Parathyroid adenoma (tissue), 2 donors: ENCODE measurements around the gene MSH6.

Experiments
- H2AFZ ChIP-seq: fragments of 300-600 bp; sonication (generic); one replicate; pipeline ENCODE4 v1.7.0; 2017; ENCODE audit warnings: antibody characterized with exemption, mild to moderate bottlenecking
- H3K27ac ChIP-seq: fragments of 300-600 bp; sonication (generic); one replicate; pipeline ENCODE4 v1.7.0; 2017
- H3K27me3 ChIP-seq: fragments of 300-600 bp; sonication (generic); one replicate; pipeline ENCODE4 v1.7.0; 2017; ENCODE audit warnings: low read length; ENCODE audit not compliant: control insufficient read depth, insufficient read depth
- H3K36me3 ChIP-seq: fragments of 300-600 bp; sonication (generic); one replicate; pipeline ENCODE4 v1.7.0; 2017; ENCODE audit warnings: low read length; ENCODE audit not compliant: control insufficient read depth, insufficient read depth
- H3K4me1 ChIP-seq: fragments of 300-600 bp; sonication (generic); one replicate; pipeline ENCODE4 v1.7.0; 2017; ENCODE audit warnings: control low read depth
- H3K4me2 ChIP-seq: fragments of 300-600 bp; sonication (generic); one replicate; pipeline ENCODE4 v1.7.0; 2017; ENCODE audit warnings: low read length
- H3K4me3 ChIP-seq: fragments of 300-600 bp; sonication (generic); one replicate; pipeline ENCODE4 v1.7.0; 2017; ENCODE audit warnings: low read depth, low read length
- H3K79me2 ChIP-seq: fragments of 300-600 bp; sonication (generic); one replicate; pipeline ENCODE4 v1.7.0; 2017; ENCODE audit warnings: control low read depth
- H3K9ac ChIP-seq: fragments of 300-600 bp; sonication (generic); one replicate; pipeline ENCODE4 v1.7.0; 2017; ENCODE audit warnings: mild to moderate bottlenecking
- H3K9me3 ChIP-seq: fragments of 300-600 bp; sonication (generic); one replicate; pipeline ENCODE4 v1.7.0; 2017; ENCODE audit warnings: low read length; ENCODE audit not compliant: control insufficient read depth
- TF ChIP-seq, protein P1 (sequence below): fragments of 300-600 bp; sonication (generic); IDR thresholded peaks from one replicate; pipeline ENCODE4 v1.7.0; 2017; ENCODE audit warnings: antibody characterized with exemption, mild to moderate bottlenecking
- donor health status: primary hyperparathyroidism.

Gene MSH6

DNA sequence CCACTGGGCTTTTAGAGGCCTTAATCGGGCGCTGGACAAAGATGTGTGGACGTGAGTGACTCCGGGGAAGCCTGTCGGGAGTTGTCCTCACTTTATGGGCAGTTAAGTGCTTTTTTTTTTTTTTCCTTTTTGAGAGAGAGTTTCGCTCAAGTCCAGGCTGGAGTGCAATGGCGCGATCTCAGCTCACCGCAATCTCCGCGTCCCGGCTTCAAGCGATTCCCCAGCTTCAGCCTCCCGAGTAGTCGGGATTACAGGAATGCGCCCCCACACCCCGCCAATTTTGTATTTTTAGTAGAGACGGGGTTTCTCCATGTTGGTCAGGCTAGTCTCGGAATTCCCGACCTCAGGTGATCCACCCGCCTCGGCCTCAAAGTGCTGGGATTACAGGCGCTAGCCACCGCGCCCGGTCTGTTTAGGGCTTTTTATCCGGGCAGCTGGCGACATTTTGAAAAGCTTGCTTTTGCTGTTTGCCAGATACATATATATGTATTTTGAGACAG, 1.5 kb downstream of the MSH6 start:
- Histone ChIP-seq H3K27ac (no peak overlapping the region), H3K4me2 (peak overlapping the region; percentile 61), H3K4me3 (peak overlapping the region; percentile 84), H3K79me2 (peaks cover 29% of the 10 kb centered on the region), H3K36me3 (no peaks in the 10 kb centered on the region), H2AFZ (peak overlapping the region; percentile 54), H3K9ac (no peak overlapping the region), H3K4me1 (peaks cover 6% of the 10 kb centered on the region), H3K9me3 (no peaks in the 10 kb centered on the region), H3K27me3 (no peaks in the 10 kb centered on the region)
- TF ChIP-seq, protein P1, sequence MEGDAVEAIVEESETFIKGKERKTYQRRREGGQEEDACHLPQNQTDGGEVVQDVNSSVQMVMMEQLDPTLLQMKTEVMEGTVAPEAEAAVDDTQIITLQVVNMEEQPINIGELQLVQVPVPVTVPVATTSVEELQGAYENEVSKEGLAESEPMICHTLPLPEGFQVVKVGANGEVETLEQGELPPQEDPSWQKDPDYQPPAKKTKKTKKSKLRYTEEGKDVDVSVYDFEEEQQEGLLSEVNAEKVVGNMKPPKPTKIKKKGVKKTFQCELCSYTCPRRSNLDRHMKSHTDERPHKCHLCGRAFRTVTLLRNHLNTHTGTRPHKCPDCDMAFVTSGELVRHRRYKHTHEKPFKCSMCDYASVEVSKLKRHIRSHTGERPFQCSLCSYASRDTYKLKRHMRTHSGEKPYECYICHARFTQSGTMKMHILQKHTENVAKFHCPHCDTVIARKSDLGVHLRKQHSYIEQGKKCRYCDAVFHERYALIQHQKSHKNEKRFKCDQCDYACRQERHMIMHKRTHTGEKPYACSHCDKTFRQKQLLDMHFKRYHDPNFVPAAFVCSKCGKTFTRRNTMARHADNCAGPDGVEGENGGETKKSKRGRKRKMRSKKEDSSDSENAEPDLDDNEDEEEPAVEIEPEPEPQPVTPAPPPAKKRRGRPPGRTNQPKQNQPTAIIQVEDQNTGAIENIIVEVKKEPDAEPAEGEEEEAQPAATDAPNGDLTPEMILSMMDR: no peak

DNA sequence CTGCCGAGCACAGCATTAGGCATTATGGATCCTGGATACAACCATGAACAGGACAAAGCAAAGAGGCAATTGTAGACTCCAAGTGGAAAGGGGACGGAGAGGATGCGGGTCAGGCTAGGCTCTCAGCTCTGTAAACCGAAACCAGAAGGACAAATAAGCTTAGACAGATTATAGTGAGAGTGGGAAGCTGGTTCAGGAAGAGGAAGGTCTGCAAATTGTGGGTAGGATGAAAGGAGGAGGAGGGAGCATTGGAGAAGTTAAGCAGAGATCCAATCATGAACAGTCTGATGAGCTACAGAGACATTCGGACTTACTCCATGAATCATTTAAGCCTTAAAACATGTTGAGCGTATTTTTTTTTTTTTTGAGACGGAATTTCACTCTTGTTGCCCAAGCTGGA, 3.0 kb downstream of the MSH6 start:
- peaks cover 41% of the 10 kb centered on the region for H3K79me2 ChIP-seq
- H3K36me3 ChIP-seq: no peaks in the 10 kb centered on the region
- TF ChIP-seq, protein P1: no peak
- H2AFZ ChIP-seq: no peak overlapping the region
- H3K9me3 ChIP-seq: no peaks in the 10 kb centered on the region
- H3K4me1 ChIP-seq: peaks cover 6% of the 10 kb centered on the region
- H3K27ac ChIP-seq: no peak overlapping the region
- no peak overlapping the region for H3K4me3 ChIP-seq
- H3K4me2 ChIP-seq: no peak overlapping the region
- no peak overlapping the region for H3K9ac ChIP-seq
- H3K27me3 ChIP-seq: no peaks in the 10 kb centered on the region

DNA sequence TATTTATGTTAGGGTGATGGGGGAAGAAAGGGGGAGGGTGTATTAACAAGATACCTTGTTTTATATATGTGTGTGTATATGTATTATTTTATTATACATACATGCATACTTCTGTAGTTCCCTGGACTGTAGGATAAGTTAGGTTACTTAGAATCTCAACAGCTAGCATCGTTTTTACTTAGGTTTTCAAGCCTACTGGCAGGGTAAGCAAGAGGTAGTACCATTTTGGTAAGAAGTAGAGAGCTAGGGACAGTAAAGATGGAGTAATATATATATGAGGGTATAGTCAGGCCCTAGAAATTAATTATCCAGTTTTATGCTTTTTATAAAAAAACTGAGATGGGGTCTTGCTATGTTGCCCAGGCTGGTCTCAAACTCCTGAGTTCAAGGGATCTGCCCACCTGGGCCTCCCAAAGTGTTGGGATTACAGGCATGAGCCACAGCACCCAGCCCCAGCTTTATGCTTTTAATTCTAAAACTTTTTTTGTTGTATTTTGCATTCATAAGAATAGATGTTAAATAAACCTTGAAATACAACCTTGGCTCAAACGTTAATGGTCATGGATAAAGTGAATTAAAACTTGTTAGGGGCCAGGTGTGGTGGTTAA, 13.2 kb downstream of the MSH6 start:
- H3K27ac ChIP-seq: no peak overlapping the region
- TF ChIP-seq, protein P1: no peak
- peaks cover 19% of the 10 kb centered on the region for H3K79me2 ChIP-seq
- no peak overlapping the region for H3K9ac ChIP-seq
- H3K27me3 ChIP-seq: no peaks in the 10 kb centered on the region
- H2AFZ ChIP-seq: no peak overlapping the region
- H3K36me3 ChIP-seq: no peaks in the 10 kb centered on the region
- no peaks in the 10 kb centered on the region for H3K9me3 ChIP-seq
- H3K4me1 ChIP-seq: no peaks in the 10 kb centered on the region
- no peak overlapping the region for H3K4me3 ChIP-seq
- no peak overlapping the region for H3K4me2 ChIP-seq

DNA sequence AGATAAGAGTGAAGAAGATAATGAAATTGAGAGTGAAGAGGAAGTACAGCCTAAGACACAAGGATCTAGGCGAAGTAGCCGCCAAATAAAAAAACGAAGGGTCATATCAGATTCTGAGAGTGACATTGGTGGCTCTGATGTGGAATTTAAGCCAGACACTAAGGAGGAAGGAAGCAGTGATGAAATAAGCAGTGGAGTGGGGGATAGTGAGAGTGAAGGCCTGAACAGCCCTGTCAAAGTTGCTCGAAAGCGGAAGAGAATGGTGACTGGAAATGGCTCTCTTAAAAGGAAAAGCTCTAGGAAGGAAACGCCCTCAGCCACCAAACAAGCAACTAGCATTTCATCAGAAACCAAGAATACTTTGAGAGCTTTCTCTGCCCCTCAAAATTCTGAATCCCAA, 15.7 kb downstream of the MSH6 start:
- no peaks in the 10 kb centered on the region for H3K36me3 ChIP-seq
- TF ChIP-seq, protein P1: no peak

DNA sequence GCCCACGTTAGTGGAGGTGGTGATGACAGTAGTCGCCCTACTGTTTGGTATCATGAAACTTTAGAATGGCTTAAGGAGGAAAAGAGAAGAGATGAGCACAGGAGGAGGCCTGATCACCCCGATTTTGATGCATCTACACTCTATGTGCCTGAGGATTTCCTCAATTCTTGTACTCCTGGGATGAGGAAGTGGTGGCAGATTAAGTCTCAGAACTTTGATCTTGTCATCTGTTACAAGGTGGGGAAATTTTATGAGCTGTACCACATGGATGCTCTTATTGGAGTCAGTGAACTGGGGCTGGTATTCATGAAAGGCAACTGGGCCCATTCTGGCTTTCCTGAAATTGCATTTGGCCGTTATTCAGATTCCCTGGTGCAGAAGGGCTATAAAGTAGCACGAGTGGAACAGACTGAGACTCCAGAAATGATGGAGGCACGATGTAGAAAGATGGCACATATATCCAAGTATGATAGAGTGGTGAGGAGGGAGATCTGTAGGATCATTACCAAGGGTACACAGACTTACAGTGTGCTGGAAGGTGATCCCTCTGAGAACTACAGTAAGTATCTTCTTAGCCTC, 16.2 kb downstream of the MSH6 start:
- TF ChIP-seq, protein P1: no peak
- Histone ChIP-seq H3K4me3 (no peak overlapping the region), H3K9ac (no peak overlapping the region), H2AFZ (no peak overlapping the region), H3K4me1 (no peaks in the 10 kb centered on the region), H3K9me3 (no peaks in the 10 kb centered on the region), H3K36me3 (no peaks in the 10 kb centered on the region), H3K4me2 (no peak overlapping the region), H3K27me3 (no peaks in the 10 kb centered on the region), H3K27ac (no peak overlapping the region), H3K79me2 (peaks cover 11% of the 10 kb centered on the region)

More for the DNA sequence above, 15.7 kb downstream of the MSH6 start:
- Histone ChIP-seq H3K4me2 (no peak overlapping the region), H3K9ac (no peak overlapping the region), H3K79me2 (peaks cover 11% of the 10 kb centered on the region), H3K27ac (no peak overlapping the region), H3K4me1 (no peaks in the 10 kb centered on the region), H3K9me3 (no peaks in the 10 kb centered on the region), H3K4me3 (no peak overlapping the region), H3K27me3 (no peaks in the 10 kb centered on the region), H2AFZ (no peak overlapping the region)
